Activated T-cell treated with anti-CD3 and anti-CD28 coated beads for 48 hours (primary cell): ENCODE measurements around the gene PRMT3.
"Not testable (repeated sequence)": the region's sequence is repeated elsewhere in the genome, so short reads cannot be mapped to it uniquely, and the experiment has no call there.

Experiments used
- DNase-seq: peaks from one replicate; pipeline ENCODE4 v3.0.0-alpha.2; 2020; ENCODE audit warnings: low read depth

Gene PRMT3

DNA sequence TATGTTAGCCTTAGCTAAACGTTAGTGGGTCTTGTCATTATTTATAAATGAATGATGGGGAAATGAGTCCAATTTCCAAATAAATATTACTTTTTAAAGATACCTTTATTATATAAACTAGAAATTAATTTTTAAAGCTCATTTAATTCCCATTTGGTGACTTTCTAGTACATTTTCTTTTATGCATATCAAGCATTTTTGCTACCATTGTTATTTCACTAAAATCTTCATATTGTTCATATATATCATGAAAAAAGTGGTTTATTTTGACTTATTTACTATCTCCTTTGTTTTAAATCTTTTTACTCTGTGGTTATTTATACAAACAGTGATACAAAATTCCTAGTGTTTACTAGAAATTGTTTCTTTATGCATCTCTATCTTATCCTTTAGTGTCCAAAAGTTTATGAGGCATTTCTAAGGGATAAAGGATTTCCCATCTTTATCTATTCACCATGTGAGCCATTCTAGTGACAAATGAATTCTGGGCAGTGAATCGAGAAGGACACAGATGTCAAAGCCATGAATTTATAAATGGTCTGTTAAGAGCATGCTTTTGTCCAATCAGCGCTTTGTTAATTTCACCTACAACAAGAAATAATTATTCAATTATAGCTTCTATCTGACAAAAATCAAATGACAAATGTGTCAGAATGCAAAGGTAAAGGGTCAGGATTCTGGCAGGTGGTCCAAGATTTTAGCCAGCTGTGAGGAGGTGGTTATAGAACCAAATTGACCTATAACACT, 70.6 kb downstream of the PRMT3 start:
- DNase-seq = no peak

DNA sequence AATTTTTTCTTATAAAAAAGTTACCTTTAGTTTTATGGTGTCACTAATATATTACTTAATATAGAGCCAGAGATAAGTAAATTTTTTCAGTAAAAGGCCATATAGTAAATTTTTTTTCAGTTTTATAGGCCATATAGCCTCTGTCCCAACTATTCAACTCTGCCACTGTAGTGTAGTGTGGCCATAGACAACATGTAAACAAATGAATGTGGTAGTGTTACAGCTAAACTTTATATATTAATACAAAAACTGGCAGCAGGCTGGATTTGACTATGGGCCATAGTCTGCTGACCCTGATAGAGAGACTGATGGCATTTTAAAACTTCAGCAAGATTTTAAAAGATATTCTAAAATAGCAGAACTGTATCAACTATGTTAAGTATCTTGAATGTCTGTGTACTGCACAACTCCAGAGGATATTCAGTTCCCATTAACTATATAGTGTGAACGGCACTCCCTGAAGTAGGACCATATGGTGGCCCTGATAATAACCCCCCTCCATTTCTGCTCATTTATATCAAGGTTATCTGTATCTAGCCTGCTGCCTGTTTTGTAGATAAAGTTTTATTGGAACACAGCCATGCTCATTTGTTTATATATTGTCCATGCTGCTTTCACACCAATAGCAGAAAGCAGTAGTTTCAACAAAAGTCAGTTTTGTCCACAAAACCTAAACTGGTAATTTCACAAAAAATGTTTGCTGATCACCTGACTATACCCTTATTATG, 71.6 kb downstream of the PRMT3 start:
- DNase-seq = no peak

GRCh38 chr11:20459865-20460264, 72.3 kb downstream of the PRMT3 start:
- DNase-seq = no peak

- DNase-seq = no peak
Observed at GRCh38 chr11:20464518-20464917, 77.0 kb downstream of the PRMT3 start.

DNA sequence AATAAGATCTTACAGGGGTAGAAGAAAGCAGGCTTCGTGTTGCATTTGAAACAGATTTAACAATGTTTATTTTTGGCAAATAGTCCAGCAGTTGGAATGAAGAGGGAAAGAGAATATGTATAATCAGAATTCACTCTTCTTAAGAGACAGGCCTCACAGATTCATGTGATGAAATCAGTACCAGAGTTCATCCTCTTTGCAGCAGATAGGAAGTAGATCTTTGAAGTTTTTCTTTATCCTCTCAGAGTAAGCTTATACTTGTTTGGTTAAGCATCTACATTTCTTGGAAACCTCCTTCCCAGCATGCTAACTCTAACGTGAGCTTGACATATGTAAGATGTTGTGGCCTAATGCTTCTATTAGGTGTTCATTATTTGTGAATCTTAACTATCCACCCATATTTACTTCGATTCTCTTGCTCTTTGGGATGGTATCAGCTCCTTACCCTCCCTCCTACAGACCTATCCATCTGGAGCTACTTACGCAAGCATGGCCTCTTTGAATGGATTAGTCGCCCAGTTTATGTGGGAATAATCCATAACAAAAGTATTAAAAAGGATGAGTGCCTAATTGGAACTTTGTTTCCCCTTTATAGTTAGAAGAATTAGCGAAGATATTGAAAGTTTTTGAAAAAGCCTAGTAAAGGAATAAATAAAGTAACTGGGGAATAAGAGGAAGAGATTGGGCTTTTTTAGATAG, 80.1 kb downstream of the PRMT3 start:
- DNase-seq = no peak

GRCh38 chr11:20470348-20470747, 82.8 kb downstream of the PRMT3 start:
- DNase-seq = no peak

DNA sequence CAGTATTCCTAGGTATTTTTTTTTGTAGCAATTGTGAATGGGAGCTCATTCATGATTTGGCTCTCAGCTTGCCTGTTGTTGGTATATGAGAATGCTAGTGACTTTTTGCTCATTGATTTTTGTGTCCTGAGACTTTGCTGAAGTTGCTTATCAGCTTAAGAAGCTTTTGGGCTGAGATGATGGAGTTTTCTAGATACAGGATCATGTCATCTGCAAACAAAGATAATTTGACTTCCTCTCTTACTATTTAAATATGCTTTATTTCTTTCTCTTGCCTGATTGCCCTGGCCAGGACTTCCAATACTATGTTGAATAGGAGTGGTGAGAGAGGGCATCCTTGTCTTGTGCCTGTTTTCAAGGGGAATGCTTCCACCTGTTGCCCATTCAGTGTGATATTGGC, 84.4 kb downstream of the PRMT3 start:
- DNase-seq = not testable (repeated sequence)

DNA sequence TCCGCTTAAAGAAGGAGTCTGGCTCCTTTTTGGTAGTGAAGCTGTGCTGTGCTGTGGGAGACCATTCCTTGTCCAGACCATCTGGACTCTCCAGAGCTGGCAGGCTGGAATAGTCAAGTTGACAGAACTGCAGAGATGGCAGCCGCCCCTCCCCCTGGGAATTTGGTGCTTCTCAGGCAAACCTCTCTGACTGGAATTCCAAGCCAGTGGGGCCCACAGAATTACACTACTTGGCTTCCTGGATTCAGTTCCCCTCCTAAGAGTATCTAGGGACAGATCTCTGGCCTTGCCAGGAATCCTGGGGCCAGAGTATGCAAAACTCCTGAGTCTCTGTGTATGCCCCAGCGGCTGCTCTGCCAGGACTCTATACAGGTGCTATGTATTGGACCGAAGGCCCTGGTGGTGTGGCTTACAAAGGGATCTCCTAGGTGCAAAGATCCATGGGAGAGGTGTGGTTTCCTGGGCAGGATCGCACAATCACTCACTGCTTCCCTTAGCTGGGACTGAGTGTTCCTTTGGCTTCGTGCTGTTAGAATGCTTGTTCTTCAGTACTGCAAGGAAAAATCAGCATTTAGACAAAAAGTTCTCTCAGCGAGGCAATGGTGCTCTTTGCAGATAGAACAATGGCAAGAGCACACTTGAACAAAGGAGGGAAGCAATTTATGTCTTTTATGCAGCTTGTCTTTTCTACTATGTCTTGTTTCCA, 86.8 kb downstream of the PRMT3 start:
- DNase-seq = no peak

DNA sequence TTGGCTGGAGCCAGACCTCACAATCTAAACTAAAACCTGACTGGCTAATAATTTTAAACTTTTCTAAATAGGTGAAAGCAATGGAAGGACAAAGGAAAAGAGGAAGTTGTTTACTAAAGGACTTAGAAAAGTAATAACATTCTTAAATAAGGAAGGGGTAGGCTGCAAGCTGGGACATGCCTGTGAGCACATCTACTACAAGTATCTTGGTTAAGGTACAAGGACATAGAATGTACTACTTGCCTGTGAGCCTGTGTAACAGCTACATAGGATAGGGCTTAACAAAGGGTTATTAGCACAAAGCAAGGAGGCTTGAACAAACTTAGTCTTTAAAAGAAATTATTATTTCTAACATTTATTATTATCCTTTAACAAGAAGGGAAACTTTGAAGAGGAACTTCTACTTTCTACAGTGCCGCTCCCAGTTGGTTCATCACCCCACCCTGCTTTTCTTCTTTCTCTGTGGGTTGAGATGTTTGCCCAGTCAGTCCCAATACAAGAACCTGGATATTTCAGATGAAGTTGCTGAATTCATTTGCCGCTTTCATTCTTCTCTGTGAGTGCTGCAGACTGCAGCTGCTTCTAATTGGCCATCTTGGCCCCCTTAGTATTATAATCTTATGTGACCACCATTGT, 87.5 kb downstream of the PRMT3 start:
- DNase-seq = no peak

DNA sequence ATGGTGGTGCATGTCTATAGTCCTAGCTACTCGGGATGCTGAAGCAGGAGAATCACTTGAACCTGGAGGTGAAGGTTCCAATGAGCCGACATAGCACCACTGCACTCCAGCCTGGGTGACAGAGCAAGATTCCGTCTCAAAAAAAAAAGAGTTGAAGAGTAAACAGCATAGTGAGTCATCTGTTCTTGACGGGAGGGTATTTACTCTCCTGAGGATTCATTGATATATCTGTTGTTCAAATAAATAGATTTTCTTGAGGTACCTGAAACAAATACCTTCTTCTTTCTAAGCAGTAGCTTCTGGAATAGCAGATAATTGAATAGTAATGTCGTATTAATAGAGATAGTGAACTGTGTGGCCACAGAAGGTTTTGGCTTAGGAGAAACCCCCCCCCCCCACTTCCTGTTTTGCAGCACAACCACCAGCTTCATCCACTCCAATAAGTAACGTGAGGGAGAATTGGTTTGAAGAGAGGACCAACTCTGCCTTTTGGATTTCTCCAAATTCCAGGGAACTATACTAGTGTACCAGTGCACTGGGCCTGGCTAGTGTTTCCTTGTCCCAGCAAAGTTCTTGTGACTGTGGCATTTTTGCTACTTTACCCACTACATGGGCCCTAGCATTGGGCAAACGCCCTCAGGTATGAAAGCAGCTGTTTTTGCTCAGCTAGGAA, 90.0 kb downstream of the PRMT3 start:
- no peak for DNase-seq

DNA sequence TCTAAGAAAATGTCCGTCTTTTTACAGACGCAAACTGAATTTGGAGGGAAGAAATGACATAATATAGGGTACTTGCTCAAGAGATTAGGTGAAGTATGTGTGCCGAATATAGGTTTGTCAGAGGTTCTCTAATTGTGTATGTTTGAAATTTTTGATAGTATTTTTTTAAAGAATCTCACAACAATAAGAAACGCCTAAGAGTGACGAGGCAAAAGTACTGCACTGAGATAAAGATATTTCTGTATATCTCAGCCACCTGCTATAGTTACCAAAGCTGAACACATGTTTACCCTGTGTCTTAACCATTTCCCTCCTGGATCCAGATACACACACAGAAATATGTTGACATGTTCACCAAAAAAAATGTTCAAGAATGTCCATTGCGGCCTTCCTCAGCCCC, 92.0 kb downstream of the PRMT3 start:
- DNase-seq = no peak

- no peak for DNase-seq
Observed at GRCh38 chr11:20483931-20484330, 96.4 kb downstream of the PRMT3 start.

DNA sequence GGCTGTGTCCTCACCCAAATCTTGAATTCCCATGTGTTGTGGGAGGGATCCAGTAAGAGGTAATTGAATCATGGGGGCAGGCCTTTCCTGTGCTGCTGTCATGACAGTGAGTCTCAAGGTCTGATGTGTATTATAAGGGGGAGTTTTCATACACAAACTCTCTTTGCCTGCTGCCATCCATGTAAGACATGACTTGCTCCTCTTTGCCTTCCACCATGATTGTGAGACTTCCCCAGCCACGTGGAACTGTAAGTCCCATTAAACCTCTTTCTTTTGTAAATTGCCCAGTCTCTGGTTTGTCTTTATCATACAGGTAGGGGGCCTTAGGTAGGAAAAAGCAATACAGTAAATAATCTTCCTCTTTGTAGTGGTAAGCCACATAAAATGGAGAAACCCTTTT, 96.9 kb downstream of the PRMT3 start:
- not testable (repeated sequence) for DNase-seq

DNA sequence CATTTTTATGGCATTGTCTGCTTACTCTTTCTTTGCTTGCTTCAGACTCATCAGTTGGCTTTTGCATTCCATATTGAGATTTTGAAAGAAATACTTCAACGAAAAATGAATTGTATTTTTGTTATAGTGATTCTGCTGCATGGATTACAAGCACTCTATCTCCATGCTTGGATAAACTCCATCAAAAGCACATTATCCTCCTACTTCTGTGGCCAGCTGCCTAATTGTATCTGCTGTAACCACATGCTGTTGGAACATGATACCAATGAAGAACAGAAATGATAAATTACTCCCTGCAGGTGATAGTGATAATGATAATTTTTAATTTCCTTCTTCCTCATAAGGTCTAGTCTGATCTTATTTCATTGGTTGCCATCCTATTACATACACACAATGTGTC, 100.8 kb downstream of the PRMT3 start:
- DNase-seq = no peak

DNA sequence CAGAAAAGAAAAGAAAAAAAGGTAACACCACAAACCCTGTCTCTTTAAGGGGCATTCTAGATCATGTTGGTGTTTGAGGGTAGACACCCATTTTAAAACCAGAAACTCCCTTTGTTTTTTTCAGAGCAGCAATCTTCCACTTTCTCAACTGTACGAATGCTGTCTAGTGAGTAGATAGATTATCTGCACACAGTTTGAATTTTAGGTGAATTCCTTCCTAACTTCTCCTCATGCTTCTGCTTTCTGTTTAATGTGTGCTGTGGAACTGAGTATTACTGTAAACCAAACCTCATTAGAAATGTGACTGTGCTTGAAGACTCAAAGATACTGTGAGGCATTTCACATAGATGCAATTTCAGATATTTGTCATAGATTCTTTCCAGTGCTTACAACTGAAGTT, 102.4 kb downstream of the PRMT3 start:
- no peak for DNase-seq

DNA sequence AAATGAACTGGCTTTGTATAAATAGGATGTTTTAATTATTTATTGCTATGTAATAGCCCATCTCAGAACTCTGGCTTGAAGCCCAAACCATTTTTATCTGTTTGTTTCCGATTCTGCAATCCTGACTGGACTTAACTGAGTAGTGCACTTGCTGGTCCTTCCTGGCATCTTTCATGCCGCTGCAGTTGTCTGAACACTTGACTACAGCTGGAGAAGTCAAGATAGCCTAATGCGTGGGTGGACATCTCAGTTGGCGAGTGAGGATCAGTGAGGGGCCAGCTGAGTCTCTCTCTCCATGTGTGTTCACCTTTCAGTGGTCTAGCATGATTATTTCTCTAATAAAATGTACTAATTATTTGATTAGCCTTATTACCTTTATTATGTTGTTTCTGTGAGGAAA, 105.8 kb downstream of the PRMT3 start:
- no peak for DNase-seq

- DNase-seq = no peak
Observed at GRCh38 chr11:20497124-20497792, 109.7 kb downstream of the PRMT3 start.

DNA sequence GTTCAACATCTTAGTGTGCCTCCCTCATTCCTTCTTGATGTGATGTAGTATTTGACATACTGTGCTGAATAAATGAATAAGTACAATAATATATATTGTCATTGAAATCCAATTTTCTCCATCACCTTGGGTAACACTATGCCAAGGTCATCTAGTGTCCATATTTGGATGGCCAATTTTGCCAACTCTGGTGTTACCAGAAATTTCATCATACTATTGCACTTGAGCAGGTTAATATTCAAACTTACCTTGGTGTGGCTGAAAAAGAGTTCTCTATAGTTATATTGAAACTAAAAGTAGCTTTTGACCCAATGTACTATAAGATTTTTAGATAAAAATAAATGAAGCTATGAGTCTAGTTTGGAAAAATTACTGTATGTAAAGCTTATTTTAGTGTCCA, 113.7 kb downstream of the PRMT3 start:
- DNase-seq = no peak

DNA sequence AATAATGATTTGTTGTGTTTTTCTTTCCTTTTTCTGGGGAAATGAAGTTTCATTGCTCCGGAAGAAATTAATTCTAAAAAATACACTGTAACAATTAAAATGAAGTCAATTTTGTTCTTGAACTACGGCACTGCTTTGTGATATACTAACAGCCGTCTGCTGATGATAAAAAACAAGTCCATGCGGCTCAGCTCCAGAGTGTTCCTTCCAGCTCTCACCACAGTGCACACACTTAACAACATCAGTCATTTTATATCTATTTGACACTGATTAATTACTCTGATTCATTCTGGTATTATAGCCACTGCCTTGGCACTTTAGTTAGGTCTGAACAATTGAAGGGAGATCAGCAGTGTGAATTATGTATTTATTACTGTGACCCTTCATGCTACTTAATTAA, 114.5 kb downstream of the PRMT3 start:
- DNase-seq = no peak

DNA sequence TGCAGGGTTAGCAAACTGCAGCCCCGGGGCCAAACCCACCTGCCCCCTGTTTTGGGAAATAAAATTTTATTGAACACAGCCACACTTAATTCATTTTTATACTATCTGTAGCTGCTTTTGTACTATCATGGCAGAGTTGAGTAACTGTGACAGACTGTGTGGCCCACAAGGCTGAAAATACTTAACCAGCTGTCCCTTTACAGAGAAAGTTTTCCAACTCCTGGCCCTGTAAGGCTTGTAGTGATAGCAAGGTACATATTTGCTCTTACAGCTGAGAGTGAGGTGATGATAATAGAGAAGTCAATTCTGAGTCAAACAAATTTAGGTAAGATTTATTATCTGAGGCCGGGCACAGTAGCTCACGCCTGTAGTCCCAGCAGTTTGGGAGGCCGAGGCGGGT, 124.5 kb downstream of the PRMT3 start:
- no peak for DNase-seq

DNA sequence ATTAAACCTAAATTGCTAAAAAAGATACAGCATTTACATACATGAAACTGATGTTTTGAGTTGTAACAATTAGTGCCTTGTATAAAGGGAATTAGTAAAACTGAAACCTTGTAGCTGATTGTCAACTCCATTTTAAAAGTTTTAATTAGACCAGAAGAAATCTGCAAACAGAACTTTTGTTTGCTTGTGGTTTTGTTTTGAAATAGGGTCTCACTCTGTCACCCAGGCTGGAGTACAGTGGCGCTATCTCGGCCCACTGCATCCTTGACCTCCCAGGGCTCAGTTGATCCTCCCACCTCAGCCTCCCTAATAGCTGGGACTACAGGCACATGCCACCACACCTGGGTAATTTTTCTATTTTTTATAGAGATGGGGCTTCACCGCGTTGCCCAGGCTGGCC, 125.4 kb downstream of the PRMT3 start:
- DNase-seq = no peak
